NCI-H510A (cell line): Measurements from ENCODE around the gene AP1G2.

Source experiments
- DNase-seq: peaks from one replicate; lab custom pipeline; 2025; lab: John Stamatoyannopoulos, UW

The AP1G2 gene

GRCh38 chr14:23518709-23519108, 48.9 kb downstream of the AP1G2 start:
- DNase-seq = no peak

DNA sequence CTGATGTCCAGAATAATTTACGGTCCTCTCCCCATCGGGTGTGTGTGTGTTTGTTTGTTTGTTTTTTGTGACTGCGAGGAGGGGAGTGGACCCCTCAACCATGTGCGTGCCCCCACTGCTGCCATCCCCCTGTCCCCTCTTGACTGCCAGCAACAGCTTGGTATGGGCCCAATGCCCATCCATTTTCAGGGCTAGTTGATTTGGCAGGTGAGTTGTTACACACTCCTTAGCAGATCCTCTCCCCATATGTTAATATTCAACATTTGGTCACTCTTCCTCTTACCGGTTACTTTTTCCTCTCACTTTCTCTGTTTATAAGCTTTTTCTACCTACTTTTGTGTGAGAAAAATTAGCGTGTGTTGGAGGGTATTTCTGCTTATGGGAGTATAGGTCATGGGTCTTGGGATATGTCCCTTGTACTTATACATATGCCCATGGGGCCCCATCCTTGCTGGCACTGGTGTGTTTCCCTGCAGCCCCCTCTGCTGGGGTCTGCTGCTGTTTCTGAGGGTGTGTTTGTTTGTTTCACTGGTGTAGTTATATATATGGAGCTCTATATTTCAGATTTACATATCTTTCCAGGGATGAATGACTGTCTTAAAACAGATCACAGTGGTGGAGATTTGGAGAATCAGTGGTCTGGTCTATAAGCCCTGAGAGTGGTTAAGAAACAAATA, 49.8 kb downstream of the AP1G2 start:
- no peak for DNase-seq

DNA sequence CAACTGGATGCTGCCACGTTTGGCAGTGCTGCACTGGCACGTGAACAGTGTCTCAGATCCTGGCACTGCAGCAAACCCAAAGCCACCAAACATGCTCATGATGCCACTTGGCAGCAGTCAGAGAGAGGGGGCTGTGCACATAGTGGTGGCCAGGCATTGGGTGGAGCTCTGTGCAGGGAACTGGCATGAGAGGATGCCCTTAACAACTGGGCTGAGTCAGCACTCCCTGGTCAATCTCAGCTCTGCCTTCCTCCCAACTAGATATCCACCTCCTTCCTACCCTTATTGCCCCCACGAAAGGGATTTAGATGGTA, 53.0 kb downstream of the AP1G2 start:
- DNase-seq = no peak

DNA sequence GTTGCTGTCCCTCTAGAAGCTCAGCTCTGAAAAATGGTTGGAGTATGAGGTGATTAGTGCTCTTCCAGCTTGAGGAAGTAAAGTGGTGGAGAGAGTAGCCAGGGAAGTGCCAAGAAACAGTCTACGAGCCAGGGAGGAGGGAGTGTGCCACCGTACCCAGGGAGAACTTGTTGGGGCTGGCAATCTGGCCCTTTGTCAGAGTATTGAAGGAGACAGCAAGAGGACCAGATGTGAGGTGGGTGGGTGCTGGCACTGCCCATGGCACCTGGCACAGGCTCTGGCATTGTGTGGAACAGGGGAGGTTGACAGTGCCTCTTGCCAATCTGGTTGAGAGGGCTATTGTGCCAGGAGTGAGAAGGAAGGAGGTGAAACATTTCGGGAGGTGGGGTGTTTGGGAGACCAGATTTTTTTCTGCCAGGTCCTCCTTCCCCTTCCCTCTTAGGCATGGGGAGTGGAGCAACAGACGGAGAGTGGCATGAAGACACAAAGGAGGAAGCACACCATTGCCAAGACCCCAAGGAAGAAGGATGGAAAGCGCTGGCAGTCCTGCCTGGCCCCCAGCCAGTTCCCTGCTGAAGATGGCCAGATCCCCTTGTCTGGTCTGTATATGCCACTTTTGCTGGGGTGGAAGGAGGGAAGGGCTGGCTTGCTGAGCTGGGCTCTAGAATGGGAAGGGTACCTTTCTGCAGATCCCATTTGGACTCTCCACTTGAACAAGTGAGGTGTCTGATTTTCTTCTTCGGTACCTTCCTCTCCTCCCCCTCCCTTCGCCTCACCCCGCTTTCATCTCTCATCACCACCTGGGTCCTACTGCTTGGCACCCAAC, 53.6 kb downstream of the AP1G2 start:
- no peak for DNase-seq

DNA sequence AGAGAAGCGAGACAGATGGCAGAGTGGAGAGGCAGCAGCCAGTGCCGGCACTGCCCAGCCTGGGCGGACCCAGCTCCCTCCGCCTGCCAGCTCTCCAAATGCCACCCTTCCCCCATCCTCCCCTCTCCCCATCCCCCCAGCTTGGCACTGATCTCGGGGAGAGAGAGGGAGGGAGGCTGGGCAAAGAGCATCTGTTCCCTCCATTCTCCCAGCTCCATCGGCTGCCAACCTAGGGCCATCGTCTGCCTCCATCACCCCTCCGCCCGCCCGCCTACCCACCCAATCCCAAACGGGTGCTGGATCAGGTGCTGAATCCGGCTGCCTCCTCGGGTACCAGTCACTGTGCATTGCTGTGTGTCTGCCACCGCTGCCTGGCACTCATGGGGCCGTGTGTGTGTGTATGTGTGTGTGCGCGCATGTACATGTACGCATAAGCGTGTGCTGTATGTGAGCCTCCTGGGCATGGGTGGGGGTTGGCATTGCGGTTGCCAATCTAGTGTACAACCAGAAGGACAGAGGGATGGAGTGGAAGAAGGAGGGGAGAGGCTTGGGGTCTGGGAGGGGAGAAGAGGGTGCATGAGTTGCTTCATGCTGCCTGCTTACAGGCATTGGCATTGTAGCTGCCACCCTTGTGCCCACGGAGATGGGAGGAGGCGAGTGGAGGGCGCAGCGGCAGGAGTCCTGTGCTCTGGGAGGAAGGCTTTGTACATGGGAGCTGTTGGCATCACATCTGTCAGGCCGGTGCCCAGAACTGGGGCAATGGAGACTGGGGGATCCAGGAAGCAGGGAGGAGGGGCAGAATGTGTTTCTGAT, 54.4 kb downstream of the AP1G2 start:
- DNase-seq = no peak

DNA sequence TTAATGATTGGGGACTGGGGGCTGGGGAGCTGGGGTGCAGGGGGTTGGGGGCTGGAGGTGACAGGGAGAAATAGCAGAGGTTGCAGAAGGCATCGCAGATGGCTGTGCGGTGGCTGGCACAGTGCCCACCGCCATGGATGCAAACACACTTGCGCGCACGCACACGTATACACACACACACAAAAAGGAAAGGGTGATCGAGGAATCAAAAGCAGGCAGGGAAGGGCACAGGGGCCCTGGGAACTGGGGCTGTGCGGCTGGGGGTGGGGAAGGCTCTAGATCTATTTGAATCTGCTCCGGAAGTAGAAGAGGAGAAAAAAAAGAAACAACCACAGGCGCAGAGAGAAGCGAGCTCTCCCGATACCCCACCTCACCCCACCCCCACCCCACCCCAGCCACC, 55.4 kb downstream of the AP1G2 start:
- peak; percentile 18 for DNase-seq
